Karpas-422 (cell line): Measurements from ENCODE around the gene MAMLD1. TPM values are rescaled to one million over a fixed set of nuclear protein-coding genes. Genes with fewer than 3 reads are reported as not detected.

Source experiments
- DNase-seq: peaks from one replicate; pipeline ENCODE4 v3.0.0-alpha.2; 2015
- H2AFZ ChIP-seq: fragments of 200-600 bp; sonication (generic); 2 replicates; pipeline ENCODE4 v1.6.1; 2014; ENCODE audit warnings: antibody characterized with exemption, low read length, mixed read lengths
- H3K27ac ChIP-seq: fragments of 200-600 bp; sonication (generic); 2 replicates; pipeline ENCODE4 v1.5.1; 2014; ENCODE audit warnings: mild to moderate bottlenecking, low read length, moderate library complexity
- H3K27me3 ChIP-seq: fragments of 200-600 bp; sonication (generic); 2 replicates; pipeline ENCODE4 v1.6.1; 2014; ENCODE audit warnings: low read length, mixed read lengths
- H3K36me3 ChIP-seq: fragments of 200-600 bp; sonication (generic); 2 replicates; pipeline ENCODE4 v1.6.1; 2014; ENCODE audit warnings: low read length, mixed read lengths; ENCODE audit not compliant: insufficient read depth
- H3K4me1 ChIP-seq: fragments of 200-600 bp; sonication (generic); 2 replicates; pipeline ENCODE4 v1.6.1; 2014; ENCODE audit warnings: mild to moderate bottlenecking, low read length, mixed read lengths
- H3K4me2 ChIP-seq: fragments of 200-600 bp; sonication (generic); 2 replicates; pipeline ENCODE4 v1.6.1; 2014; ENCODE audit warnings: low read length, low read depth, mild to moderate bottlenecking; ENCODE audit not compliant: poor library complexity, severe bottlenecking
- H3K4me3 ChIP-seq: fragments of 200-600 bp; sonication (generic); 2 replicates; pipeline ENCODE4 v1.5.1; 2014; ENCODE audit warnings: mild to moderate bottlenecking, antibody characterized with exemption, low read length, mixed read lengths
- H3K79me2 ChIP-seq: fragments of 200-600 bp; sonication (generic); 2 replicates; pipeline ENCODE4 v1.6.1; 2014; ENCODE audit warnings: mild to moderate bottlenecking, low read length, mixed read lengths
- H3K9ac ChIP-seq: fragments of 200-600 bp; sonication (generic); 2 replicates; pipeline ENCODE4 v1.6.0; 2014; ENCODE audit warnings: low read length
- H3K9me2 ChIP-seq: fragments of 200-600 bp; sonication (generic), shearing (Covaris generic); replicated peaks from 2 replicates; pipeline ENCODE4 v1.6.0; 2014; ENCODE audit warnings: mild to moderate bottlenecking, low read length, moderate library complexity; ENCODE audit not compliant: insufficient read depth
- H3K9me3 ChIP-seq: fragments of 300-700, 200-600 bp; sonication (generic); 2 replicates; pipeline ENCODE4 v1.6.1; 2014; ENCODE audit warnings: low read length, mixed read lengths
- H4K20me1 ChIP-seq: fragments of 200-600 bp; sonication (generic); 2 replicates; pipeline ENCODE4 v1.6.1; 2014; ENCODE audit warnings: mild to moderate bottlenecking, antibody characterized with exemption, low read length, low read depth; ENCODE audit not compliant: insufficient read depth
- total RNA-seq: library from RNA; depleted of rRNA; stranded (reverse); fragments of >200 nt; shearing (Covaris generic); gene quantifications from 2 replicates; pipeline ENCODE4 v1.2.3, GENCODE V29; 2014; ENCODE audit warnings: low replicate concordance; rRNA removed

The MAMLD1 gene
- total RNA-seq, 1 experiment from 2014 or later, result 37.8 TPM

DNA sequence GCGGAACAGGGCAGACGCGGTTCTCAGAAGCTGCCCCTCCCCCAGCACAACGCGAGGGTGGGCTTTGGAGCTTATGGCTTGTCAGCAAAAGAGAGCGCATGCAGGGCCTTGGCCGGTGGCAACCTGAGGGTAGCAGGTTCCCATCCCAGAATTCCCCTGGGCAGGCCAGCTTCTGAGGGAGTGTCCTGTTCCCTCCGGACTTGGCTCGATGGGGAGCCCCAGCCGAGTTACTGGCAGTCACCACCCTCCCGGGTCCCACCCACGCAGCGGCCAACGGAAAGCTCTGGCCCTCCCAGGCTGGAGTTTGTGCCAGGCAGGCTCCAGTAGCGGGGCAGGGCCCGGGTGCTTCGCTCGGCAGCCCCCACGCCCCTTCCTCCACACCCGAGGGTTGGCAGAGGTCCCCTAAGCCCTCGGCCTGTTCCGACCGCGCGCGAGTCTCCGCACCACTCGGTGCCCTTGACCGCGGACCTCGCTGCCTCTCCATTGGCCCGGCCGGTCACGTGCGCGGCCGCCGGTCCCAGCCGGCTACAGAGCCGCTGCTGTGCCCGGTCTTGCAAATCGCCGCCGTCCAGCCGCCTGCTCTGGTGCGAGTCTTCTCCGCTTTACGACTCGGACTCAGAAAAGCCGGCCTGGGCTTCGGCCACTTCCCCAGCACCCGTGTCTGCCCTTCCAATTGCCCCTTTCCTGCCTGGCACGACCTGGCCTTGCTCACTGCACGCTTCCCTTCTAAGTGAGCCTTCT lies 184.4 kb downstream of the MAMLD1 start:
- Histone ChIP-seq H3K27me3 (no peaks in the 10 kb centered on the region), H3K9me3 (no peaks in the 10 kb centered on the region), H3K9ac (peak overlapping the region; percentile 72), H3K9me2 (no peaks in the 10 kb centered on the region), H3K4me1 (peaks cover 33% of the 10 kb centered on the region), H3K27ac (no peak overlapping the region), H4K20me1 (no peaks in the 10 kb centered on the region), H3K4me2 (peak overlapping the region; percentile 70), H3K79me2 (no peaks in the 10 kb centered on the region), H3K36me3 (no peaks in the 10 kb centered on the region), H2AFZ (peak overlapping the region; percentile 89), H3K4me3 (peak overlapping the region; percentile 63)
- DNase-seq, result peak; percentile 65

DNA sequence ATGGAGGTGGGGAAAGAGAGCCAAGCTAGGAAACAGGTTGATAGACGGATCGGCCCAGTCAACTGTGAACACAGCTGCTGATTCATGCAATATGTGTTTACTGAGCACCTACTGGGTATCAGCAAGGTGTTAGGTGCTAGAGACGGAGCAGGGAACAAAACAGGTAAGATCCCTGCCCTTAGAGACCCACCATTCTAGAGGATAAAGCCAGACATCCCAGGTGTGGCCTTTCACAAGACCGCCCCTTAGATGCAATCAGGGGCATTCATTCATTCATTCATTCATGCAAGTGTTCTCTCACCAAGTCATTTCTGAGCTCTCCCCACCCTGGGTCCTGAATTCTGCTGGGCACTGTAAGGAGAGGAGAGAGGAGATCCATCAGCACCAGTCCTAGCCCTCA lies 185.1 kb downstream of the MAMLD1 start:
- H3K4me1 ChIP-seq, result peaks cover 26% of the 10 kb centered on the region
- no peaks in the 10 kb centered on the region for H3K27me3 ChIP-seq
- H3K4me3 ChIP-seq, result no peak overlapping the region
- H4K20me1 ChIP-seq, result no peaks in the 10 kb centered on the region
- DNase-seq, result no peak
- no peaks in the 10 kb centered on the region for H3K79me2 ChIP-seq
- no peak overlapping the region for H3K27ac ChIP-seq
- no peaks in the 10 kb centered on the region for H3K36me3 ChIP-seq
- no peaks in the 10 kb centered on the region for H3K9me3 ChIP-seq
- H3K9ac ChIP-seq, result peak overlapping the region; percentile 72; the same call in 1 of the 2 replicates
- peak overlapping the region; percentile 89 for H2AFZ ChIP-seq
- no peaks in the 10 kb centered on the region for H3K9me2 ChIP-seq
- H3K4me2 ChIP-seq, result peak overlapping the region; percentile 70

DNA sequence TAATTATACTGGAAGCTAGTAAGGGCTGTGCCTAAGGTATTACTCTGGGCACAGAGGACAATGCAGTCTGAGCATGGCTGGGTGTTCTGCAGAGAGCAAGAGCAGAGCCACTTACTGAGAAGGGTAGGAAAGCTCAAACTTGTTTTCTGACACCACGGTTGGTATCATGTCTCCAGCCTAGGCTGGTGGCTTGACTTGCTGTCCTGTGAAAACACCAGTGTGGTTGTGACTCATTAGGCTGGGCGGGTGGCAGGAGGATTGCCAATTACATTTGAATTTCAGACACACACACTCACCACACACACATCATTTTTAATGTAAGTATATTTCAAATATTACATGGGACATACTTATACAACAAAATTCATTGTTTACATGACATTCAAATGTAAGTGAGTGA lies 185.6 kb downstream of the MAMLD1 start:
- Histone ChIP-seq H3K4me2 (no peak overlapping the region), H3K9me3 (no peaks in the 10 kb centered on the region), H3K27ac (no peak overlapping the region), H3K36me3 (no peaks in the 10 kb centered on the region), H3K9ac (no peak overlapping the region), H4K20me1 (no peaks in the 10 kb centered on the region), H3K9me2 (no peaks in the 10 kb centered on the region), H2AFZ (no peak overlapping the region), H3K4me3 (no peak overlapping the region), H3K4me1 (peaks cover 21% of the 10 kb centered on the region), H3K79me2 (no peaks in the 10 kb centered on the region), H3K27me3 (no peaks in the 10 kb centered on the region)
- DNase-seq, result no peak

DNA sequence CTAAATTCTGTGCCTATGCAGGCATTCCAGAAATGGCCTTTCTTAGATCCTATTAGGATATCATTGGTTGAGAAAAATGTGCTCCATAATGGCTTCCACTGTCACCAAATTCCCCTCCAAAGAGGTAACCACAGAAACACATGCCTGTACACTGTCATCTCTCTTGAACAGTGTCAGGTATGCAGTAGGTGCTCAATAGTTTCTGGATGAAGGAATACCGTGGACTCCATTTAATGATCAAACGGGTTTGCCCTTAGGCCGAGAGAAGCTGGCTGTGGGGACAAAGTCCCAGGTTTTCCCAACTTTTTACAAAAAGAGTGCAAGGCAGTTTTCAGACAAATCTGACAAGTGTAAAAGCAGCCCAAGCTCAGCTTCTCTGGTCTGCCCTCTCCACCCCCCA lies 188.8 kb downstream of the MAMLD1 start:
- H3K36me3 ChIP-seq, result no peaks in the 10 kb centered on the region
- H2AFZ ChIP-seq, result no peak overlapping the region
- H3K4me1 ChIP-seq, result peaks cover 12% of the 10 kb centered on the region
- no peak for DNase-seq
- H3K27me3 ChIP-seq, result no peaks in the 10 kb centered on the region
- no peak overlapping the region for H3K27ac ChIP-seq
- H3K9me3 ChIP-seq, result no peaks in the 10 kb centered on the region
- no peak overlapping the region for H3K4me2 ChIP-seq
- H3K9ac ChIP-seq, result no peak overlapping the region
- no peaks in the 10 kb centered on the region for H4K20me1 ChIP-seq
- H3K4me3 ChIP-seq, result no peak overlapping the region
- H3K79me2 ChIP-seq, result no peaks in the 10 kb centered on the region
- no peaks in the 10 kb centered on the region for H3K9me2 ChIP-seq

DNA sequence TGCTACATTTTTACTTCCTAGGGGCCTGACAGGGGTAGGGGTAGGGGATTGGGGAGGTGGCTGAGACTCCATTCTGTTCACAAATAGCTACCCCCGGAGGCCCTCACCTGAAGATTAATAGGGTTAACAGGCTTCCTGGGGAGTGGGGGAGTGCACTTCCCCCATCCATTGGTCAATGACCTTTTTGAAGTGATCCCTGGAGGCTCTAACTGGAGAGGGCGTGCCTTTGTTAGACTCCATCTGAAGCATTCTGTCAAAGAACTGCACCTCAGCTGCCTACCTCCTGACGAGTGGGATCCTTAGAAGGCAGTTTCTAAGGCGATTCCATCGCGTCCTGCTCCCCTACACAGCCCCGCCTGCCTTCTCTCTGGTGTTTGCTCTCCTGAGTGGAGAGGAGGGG lies 195.3 kb downstream of the MAMLD1 start:
- DNase-seq, result no peak
- H3K9me3 ChIP-seq, result no peaks in the 10 kb centered on the region
- H3K9ac ChIP-seq, result no peak overlapping the region
- H3K27ac ChIP-seq, result no peak overlapping the region
- no peaks in the 10 kb centered on the region for H3K79me2 ChIP-seq
- H3K4me3 ChIP-seq, result no peak overlapping the region
- H3K9me2 ChIP-seq, result no peaks in the 10 kb centered on the region
- no peaks in the 10 kb centered on the region for H4K20me1 ChIP-seq
- no peak overlapping the region for H3K4me2 ChIP-seq
- no peaks in the 10 kb centered on the region for H3K36me3 ChIP-seq
- no peak overlapping the region for H2AFZ ChIP-seq
- no peaks in the 10 kb centered on the region for H3K27me3 ChIP-seq
- H3K4me1 ChIP-seq, result no peaks in the 10 kb centered on the region

Other genes with a start within 250 kb of the MAMLD1 start
- 6.0 and 15.8 TPM in 2 replicates for gene MTM1, start 205.3 kb downstream of the MAMLD1 start, total RNA-seq